ENCODE measurements around the gene PCSK1N. TPM values are rescaled to one million over a fixed set of nuclear protein-coding genes. Genes with fewer than 3 reads are reported as not detected.
"Not testable (repeated sequence)": the region's sequence is repeated elsewhere in the genome, so short reads cannot be mapped to it uniquely, and the experiment has no call there.

PCSK1N gene
- polyA plus RNA-seq, 1 donor = 178 TPM

DNA sequence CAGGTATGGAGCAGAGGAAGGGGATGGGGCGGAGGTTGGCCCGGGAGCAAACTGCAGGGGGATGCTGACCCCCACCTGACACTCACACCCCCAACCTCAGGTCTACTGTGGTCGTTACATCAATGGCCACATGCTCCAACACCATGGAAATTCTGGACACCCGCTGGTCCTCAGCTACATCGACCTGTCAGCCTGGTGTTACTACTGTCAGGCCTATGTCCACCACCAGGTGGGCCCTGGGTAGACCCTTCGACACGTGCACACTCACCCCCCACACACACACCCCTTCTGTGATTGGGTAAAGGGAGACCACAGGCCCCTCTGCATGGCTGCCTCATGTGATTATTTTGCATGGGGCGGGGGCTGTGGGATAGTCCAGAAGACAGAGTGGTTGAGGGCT, 11.3 kb downstream of the PCSK1N start:
- WGBS (ENCODE audit: insufficient coverage, low lambda C conversion rate) = no CpG with 5 or more reads among the region's 8 CpGs
- Histone ChIP-seq H3K36me3 (ENCODE audit: control insufficient read depth, insufficient read depth, low read length) (peaks cover 35% of the 10 kb centered on the region), H3K4me3 (ENCODE audit: low read length) (no peak overlapping the region), H3K27ac (ENCODE audit: low read length) (no peak overlapping the region), H3K9me3 (ENCODE audit: control insufficient read depth, low read depth, low read length) (peaks cover 6% of the 10 kb centered on the region), H3K4me1 (ENCODE audit: control insufficient read depth, insufficient read depth, low read length) (no peaks in the 10 kb centered on the region), H3K27me3 (ENCODE audit: control insufficient read depth, insufficient read depth, low read length) (peaks cover 12% of the 10 kb centered on the region)
- DNase-seq = no peak

DNA sequence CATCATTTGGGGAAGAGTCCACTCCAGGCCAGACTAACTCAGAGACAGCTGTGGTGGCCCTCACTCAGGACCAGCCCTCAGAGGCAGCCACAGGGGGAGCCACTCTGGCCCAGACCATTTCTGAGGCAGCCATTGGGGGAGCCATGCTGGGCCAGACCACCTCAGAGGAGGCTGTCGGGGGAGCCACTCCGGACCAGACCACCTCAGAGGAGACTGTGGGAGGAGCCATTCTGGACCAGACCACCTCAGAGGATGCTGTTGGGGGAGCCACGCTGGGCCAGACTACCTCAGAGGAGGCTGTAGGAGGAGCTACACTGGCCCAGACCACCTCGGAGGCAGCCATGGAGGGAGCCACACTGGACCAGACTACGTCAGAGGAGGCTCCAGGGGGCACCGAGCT, 12.4 kb downstream of the PCSK1N start:
- DNase-seq = no peak
- Histone ChIP-seq H3K4me3 (ENCODE audit: low read length) (no peak overlapping the region), H3K27ac (ENCODE audit: low read length) (no peak overlapping the region), H3K36me3 (ENCODE audit: control insufficient read depth, insufficient read depth, low read length) (peaks cover 42% of the 10 kb centered on the region), H3K4me1 (ENCODE audit: control insufficient read depth, insufficient read depth, low read length) (no peaks in the 10 kb centered on the region), H3K9me3 (ENCODE audit: control insufficient read depth, low read depth, low read length) (peaks cover 6% of the 10 kb centered on the region), H3K27me3 (ENCODE audit: control insufficient read depth, insufficient read depth, low read length) (peaks cover 12% of the 10 kb centered on the region)
- WGBS (ENCODE audit: insufficient coverage, low lambda C conversion rate) = no CpG with 5 or more reads among the region's 6 CpGs

DNA sequence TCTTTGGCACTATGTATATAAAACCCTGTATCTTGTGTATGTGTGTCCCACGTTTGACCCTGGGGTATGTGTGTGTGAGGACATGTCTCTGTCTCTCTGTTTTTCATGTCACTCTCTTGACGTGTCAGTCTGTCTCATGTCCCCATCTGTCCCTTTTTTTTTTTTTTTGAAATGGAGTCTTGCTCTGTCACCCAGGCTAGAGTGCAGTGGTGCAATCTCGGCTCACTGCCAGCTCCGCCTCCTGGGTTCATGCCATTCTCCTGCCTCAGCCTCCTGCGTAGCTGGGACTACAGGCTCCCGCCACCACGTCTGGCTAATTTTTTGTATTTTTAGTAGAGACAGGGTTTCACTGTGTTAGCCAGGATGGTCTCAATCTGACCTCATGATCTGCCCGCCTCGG, 16.0 kb downstream of the PCSK1N start:
- WGBS (ENCODE audit: insufficient coverage, low lambda C conversion rate) = no CpG with 5 or more reads among the region's 9 CpGs
- DNase-seq; H3K27ac ChIP-seq (ENCODE audit: low read length); H3K27me3 ChIP-seq (ENCODE audit: control insufficient read depth, insufficient read depth, low read length); H3K9me3 ChIP-seq (ENCODE audit: control insufficient read depth, low read depth, low read length); H3K4me1 ChIP-seq (ENCODE audit: control insufficient read depth, insufficient read depth, low read length); H3K4me3 ChIP-seq (ENCODE audit: low read length): not testable (repeated sequence)
- peaks cover 55% of the 10 kb centered on the region for H3K36me3 ChIP-seq (ENCODE audit: control insufficient read depth, insufficient read depth, low read length)

DNA sequence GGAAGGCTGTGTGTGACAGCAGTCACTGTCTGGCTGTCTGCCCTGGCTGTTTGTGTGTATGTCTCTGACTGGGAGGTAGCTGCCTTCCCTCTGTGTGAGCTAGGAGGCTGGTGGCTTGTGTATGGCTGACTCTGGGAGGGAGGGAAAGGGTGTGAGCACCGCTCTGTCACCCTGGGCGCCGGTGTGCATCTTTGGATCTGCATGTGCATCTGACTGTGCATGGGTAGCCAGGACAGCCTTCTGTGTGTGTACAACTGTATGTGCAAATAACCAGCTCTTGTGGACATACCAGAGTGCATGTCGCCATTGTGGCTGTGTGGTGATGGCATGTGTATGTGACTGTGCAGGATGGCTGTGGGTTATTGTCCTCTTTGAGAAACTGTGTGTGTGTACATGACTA, 16.5 kb downstream of the PCSK1N start:
- Histone ChIP-seq H3K4me1 (ENCODE audit: control insufficient read depth, insufficient read depth, low read length) (no peaks in the 10 kb centered on the region), H3K36me3 (ENCODE audit: control insufficient read depth, insufficient read depth, low read length) (peaks cover 54% of the 10 kb centered on the region), H3K27me3 (ENCODE audit: control insufficient read depth, insufficient read depth, low read length) (no peaks in the 10 kb centered on the region), H3K27ac (ENCODE audit: low read length) (no peak overlapping the region), H3K9me3 (ENCODE audit: control insufficient read depth, low read depth, low read length) (no peaks in the 10 kb centered on the region), H3K4me3 (ENCODE audit: low read length) (no peak overlapping the region)
- no CpG with 5 or more reads among the region's 4 CpGs for WGBS (ENCODE audit: insufficient coverage, low lambda C conversion rate)
- DNase-seq = no peak

DNA sequence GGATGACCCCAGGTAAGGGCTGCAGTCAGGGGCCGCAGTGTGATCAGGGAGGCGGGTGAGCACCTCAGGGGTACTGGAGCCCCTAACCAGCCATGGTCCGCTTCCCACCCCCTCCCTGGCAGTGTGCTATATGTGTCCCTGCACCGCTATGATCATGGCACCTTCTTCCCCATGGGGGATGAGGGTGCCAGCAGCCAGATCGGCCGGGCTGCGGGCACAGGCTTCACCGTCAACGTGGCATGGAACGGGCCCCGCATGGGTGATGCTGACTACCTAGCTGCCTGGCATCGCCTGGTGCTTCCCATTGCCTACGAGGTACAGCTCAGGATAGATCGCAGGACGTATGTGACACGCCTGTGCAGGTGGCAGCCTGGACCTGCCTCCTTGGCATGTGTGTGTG, 17.3 kb downstream of the PCSK1N start:
- no peaks in the 10 kb centered on the region for H3K9me3 ChIP-seq (ENCODE audit: control insufficient read depth, low read depth, low read length)
- WGBS (ENCODE audit: insufficient coverage, low lambda C conversion rate) = no CpG with 5 or more reads among the region's 16 CpGs
- no peak overlapping the region for H3K4me3 ChIP-seq (ENCODE audit: low read length)
- H3K36me3 ChIP-seq (ENCODE audit: control insufficient read depth, insufficient read depth, low read length) = peaks cover 52% of the 10 kb centered on the region
- no peaks in the 10 kb centered on the region for H3K27me3 ChIP-seq (ENCODE audit: control insufficient read depth, insufficient read depth, low read length)
- no peak for DNase-seq
- H3K27ac ChIP-seq (ENCODE audit: low read length) = no peak overlapping the region
- H3K4me1 ChIP-seq (ENCODE audit: control insufficient read depth, insufficient read depth, low read length) = no peaks in the 10 kb centered on the region

DNA sequence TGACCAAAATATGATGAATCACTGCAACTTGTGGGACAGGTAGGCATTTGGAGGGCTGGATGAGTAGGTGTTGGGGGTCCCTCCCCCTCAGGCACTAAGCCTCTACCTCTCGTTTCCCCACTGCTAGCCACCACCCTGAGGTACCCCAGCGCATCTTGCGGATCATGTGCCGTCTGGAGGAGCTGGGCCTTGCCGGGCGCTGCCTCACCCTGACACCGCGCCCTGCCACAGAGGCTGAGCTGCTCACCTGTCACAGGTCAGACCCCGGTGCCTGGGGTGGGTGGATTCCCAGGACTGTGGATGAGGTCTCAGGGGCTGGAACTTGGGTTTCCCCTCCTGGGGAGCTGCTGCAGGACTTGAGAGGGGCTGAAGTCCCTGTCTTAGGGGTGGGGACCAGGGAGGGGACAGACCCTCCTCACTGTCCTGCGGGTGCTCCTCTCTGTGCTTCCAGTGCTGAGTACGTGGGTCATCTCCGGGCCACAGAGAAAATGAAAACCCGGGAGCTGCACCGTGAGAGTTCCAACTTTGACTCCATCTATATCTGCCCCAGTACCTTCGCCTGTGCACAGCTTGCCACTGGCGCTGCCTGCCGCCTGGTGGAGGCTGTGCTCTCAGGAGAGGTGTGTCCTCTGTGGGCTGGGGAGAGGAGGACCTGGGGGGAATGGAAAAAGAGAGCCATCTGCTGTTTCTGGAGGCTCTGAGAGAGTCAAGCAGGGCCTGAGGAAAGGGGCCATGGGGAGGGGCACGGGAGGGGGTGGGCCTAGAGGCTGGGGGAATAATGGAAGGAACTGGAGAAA, 19.2 kb downstream of the PCSK1N start:
- no CpG with 5 or more reads among the region's 18 CpGs for WGBS (ENCODE audit: insufficient coverage, low lambda C conversion rate)
- no peak for DNase-seq

DNA sequence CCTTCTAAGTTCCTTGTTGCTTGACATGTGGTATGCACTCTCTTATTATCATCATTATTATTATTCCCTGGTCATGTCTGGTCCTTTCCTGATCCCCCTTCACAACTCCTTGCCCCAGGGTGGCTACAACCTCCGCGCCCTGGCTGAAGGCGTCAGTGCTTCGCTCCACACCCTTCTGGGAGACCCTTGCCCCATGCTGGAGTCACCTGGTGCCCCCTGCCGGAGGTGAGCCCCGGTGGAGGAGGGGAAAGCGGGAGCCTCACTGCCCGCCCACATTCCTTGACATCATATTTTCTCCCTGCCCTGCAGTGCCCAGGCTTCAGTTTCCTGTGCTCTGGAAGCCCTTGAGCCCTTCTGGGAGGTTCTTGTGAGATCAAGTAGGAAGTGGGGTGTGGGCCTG, 20.1 kb downstream of the PCSK1N start:
- no peak overlapping the region for H3K27ac ChIP-seq (ENCODE audit: low read length)
- WGBS (ENCODE audit: insufficient coverage, low lambda C conversion rate) = no CpG with 5 or more reads among the region's 8 CpGs
- H3K36me3 ChIP-seq (ENCODE audit: control insufficient read depth, insufficient read depth, low read length) = peaks cover 38% of the 10 kb centered on the region
- H3K9me3 ChIP-seq (ENCODE audit: control insufficient read depth, low read depth, low read length) = no peaks in the 10 kb centered on the region
- H3K4me3 ChIP-seq (ENCODE audit: low read length) = no peak overlapping the region
- H3K27me3 ChIP-seq (ENCODE audit: control insufficient read depth, insufficient read depth, low read length) = no peaks in the 10 kb centered on the region
- DNase-seq = peak in 1 of 2 donors; percentile 35
- H3K4me1 ChIP-seq (ENCODE audit: control insufficient read depth, insufficient read depth, low read length) = no peaks in the 10 kb centered on the region

More for the DNA sequence above, 19.2 kb downstream of the PCSK1N start:
- H3K4me3 ChIP-seq (ENCODE audit: low read length) = no peak overlapping the region
- H3K27ac ChIP-seq (ENCODE audit: low read length) = no peak overlapping the region
- H3K36me3 ChIP-seq (ENCODE audit: control insufficient read depth, insufficient read depth, low read length) = peaks cover 42% of the 10 kb centered on the region
- H3K9me3 ChIP-seq (ENCODE audit: control insufficient read depth, low read depth, low read length) = no peaks in the 10 kb centered on the region
- no peaks in the 10 kb centered on the region for H3K4me1 ChIP-seq (ENCODE audit: control insufficient read depth, insufficient read depth, low read length)
- H3K27me3 ChIP-seq (ENCODE audit: control insufficient read depth, insufficient read depth, low read length) = no peaks in the 10 kb centered on the region

DNA sequence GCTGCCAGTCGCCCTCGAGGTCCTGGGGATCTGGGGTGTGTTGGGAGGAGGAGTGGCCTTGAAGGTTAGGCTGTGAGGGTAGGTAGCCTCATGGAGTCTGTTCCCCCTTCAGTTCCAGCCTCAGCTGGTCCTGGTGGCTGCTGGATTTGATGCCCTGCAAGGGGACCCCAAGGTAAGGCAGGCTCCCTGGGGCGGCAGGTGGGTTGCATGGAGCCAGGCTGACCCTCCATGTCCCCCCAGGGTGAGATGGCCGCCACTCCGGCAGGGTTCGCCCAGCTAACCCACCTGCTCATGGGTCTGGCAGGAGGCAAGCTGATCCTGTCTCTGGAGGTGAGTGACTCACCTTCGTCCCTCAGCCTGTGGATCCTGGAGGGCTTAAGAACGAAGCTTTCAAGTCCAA, 20.7 kb downstream of the PCSK1N start:
- Histone ChIP-seq H3K36me3 (ENCODE audit: control insufficient read depth, insufficient read depth, low read length) (peaks cover 34% of the 10 kb centered on the region), H3K9me3 (ENCODE audit: control insufficient read depth, low read depth, low read length) (no peaks in the 10 kb centered on the region), H3K4me3 (ENCODE audit: low read length) (no peak overlapping the region), H3K27me3 (ENCODE audit: control insufficient read depth, insufficient read depth, low read length) (no peaks in the 10 kb centered on the region), H3K27ac (ENCODE audit: low read length) (no peak overlapping the region), H3K4me1 (ENCODE audit: control insufficient read depth, insufficient read depth, low read length) (no peaks in the 10 kb centered on the region)
- DNase-seq = no peak
- whole genome bisulfite sequencing (ENCODE audit: insufficient coverage, low lambda C conversion rate) = no CpG with 5 or more reads among the region's 8 CpGs

DNA sequence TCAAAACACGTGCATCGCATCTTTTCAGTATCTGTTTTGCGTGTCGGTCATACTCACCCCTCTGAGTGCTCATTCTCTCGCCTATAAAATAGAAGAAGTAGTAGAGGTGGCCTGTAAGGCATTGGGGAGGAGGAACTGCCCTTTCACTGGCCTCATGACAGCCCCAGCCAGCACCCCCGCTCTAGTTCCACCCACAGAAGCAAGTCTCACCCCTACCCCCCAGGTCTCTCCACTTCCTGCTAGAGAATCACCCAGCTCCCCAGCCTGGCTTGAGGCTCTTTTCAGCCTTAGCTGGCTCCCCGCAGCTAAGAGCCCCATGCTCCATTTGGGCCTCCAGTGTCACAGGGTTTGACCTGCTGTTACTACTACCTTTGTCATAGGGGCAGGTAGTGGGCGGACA, 21.8 kb downstream of the PCSK1N start:
- no peaks in the 10 kb centered on the region for H3K27me3 ChIP-seq (ENCODE audit: control insufficient read depth, insufficient read depth, low read length)
- H3K4me1 ChIP-seq (ENCODE audit: control insufficient read depth, insufficient read depth, low read length) = no peaks in the 10 kb centered on the region
- H3K9me3 ChIP-seq (ENCODE audit: control insufficient read depth, low read depth, low read length) = no peaks in the 10 kb centered on the region
- H3K36me3 ChIP-seq (ENCODE audit: control insufficient read depth, insufficient read depth, low read length) = peaks cover 31% of the 10 kb centered on the region
- DNase-seq = no peak
- no peak overlapping the region for H3K4me3 ChIP-seq (ENCODE audit: low read length)
- no peak overlapping the region for H3K27ac ChIP-seq (ENCODE audit: low read length)
- no CpG with 5 or more reads among the region's 8 CpGs for WGBS (ENCODE audit: insufficient coverage, low lambda C conversion rate)

DNA sequence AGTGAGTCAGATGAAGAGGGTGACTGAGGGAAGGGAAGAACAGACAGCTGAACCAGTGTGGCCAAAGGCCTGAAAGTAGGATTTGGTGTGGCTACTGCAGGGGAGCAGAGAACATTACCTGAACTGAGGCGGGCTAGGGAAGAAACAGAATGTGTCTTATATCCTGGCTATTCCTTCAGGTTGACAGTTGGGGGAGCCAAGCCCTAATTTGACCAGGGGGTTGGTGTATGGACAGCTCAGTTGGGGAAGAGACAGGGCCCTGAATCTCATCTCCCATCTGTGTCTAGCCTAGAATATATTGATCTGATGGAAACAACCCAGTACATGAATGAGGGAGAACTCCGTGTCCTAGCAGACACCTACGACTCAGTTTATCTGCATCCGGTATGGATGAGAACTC, 29.3 kb downstream of the PCSK1N start:
- Histone ChIP-seq H3K36me3 (ENCODE audit: control insufficient read depth, insufficient read depth, low read length) (peaks cover 18% of the 10 kb centered on the region), H3K4me3 (ENCODE audit: low read length) (no peak overlapping the region), H3K9me3 (ENCODE audit: control insufficient read depth, low read depth, low read length) (no peaks in the 10 kb centered on the region), H3K4me1 (ENCODE audit: control insufficient read depth, insufficient read depth, low read length) (peaks cover 8% of the 10 kb centered on the region), H3K27ac (ENCODE audit: low read length) (no peak overlapping the region), H3K27me3 (ENCODE audit: control insufficient read depth, insufficient read depth, low read length) (no peaks in the 10 kb centered on the region)
- WGBS (ENCODE audit: insufficient coverage, low lambda C conversion rate) = no CpG with 5 or more reads among the region's 4 CpGs
- DNase-seq = no peak

DNA sequence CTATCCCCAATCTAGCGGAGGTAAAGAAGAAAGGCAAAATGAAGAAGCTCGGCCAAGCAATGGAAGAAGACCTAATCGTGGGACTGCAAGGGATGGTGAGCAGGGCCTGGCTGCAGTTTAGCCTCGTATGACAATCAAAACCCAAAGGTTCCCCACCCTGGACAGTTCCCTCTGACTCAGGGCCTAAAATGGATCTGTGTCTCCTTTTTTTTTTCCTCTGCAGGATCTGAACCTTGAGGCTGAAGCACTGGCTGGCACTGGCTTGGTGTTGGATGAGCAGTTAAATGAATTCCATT, 32.6 kb downstream of the PCSK1N start:
- Histone ChIP-seq H3K36me3 (ENCODE audit: control insufficient read depth, insufficient read depth, low read length) (peaks cover 17% of the 10 kb centered on the region), H3K27me3 (ENCODE audit: control insufficient read depth, insufficient read depth, low read length) (no peaks in the 10 kb centered on the region), H3K4me1 (ENCODE audit: control insufficient read depth, insufficient read depth, low read length) (peaks cover 12% of the 10 kb centered on the region), H3K4me3 (ENCODE audit: low read length) (peak overlapping the region; percentile 82), H3K27ac (ENCODE audit: low read length) (peak overlapping the region; percentile 99), H3K9me3 (ENCODE audit: control insufficient read depth, low read depth, low read length) (no peaks in the 10 kb centered on the region)
- no peak for DNase-seq
- no CpG with 5 or more reads among the region's 4 CpGs for WGBS (ENCODE audit: insufficient coverage, low lambda C conversion rate)

All from large intestine (tissue), 3 donors.